ENCODE results near the gene CYB5D1. TPM values are rescaled to one million over a fixed set of nuclear protein-coding genes. Genes with fewer than 3 reads are reported as not detected.
A peak's percentile ranks its signal among the peaks of the same experiment; 100 is the strongest.

CYB5D1 gene
- total RNA-seq, 1 experiment from 2014 or later = 18.0 TPM

GRCh38 chr17:7888184-7888920 is 30.5 kb downstream of the CYB5D1 start, which contains the start of gene CHD3:
TSS of gene CHD3 (plus strand) at chr17:7888789. CDS start at chr17:7889001, 212 bp downstream.
- no peaks in the 10 kb centered on the region for H3K9me3 ChIP-seq (ENCODE audit: control insufficient read depth, low read depth, low read length)
- H2AK5ac ChIP-seq (ENCODE audit: insufficient read length, low read length) = no peak within 1 kb of the TSS
- no peak within 1 kb of the TSS for H4K91ac ChIP-seq (ENCODE audit: insufficient read length, low read depth, low read length)
- Mint-ChIP-seq H3K27ac (no peak within 1 kb of the TSS), H3K36me3 (ENCODE audit: insufficient read depth in 1 of 3, low read depth in 3 of 3) (peaks cover 0 to 15% (median 0%) of the 10 kb centered on the region in 3 experiments; a peak in 3 of 7 replicates), H3K9me3 (no peaks in the 10 kb centered on the region), H3K27me3 (ENCODE audit: low read depth) (no peaks in the 10 kb centered on the region; the same call in none of the 2 replicates), H3K4me1 (peaks cover 3 to 4% of the 10 kb centered on the region in 2 experiments), H3K4me3 (no peak within 1 kb of the TSS; a peak in 1 of 5 replicates)
- no peak within 1 kb of the TSS for H2BK12ac ChIP-seq (ENCODE audit: insufficient read length, low read depth, low read length)
- H3K9ac ChIP-seq (ENCODE audit: extremely low read depth, insufficient read length, low read length) = peak within 1 kb of the TSS; percentile 12
- no peak for TF ChIP-seq CTCF (conservative IDR thresholded peaks at IDR 0.05)
- no peaks in the 10 kb centered on the region; the same call in 1 of the 2 replicates for H3K27me3 ChIP-seq (ENCODE audit: insufficient read depth, low read length)
- H3T11ph ChIP-seq (ENCODE audit: low read length) = no peak within 1 kb of the TSS
- no peaks in the 10 kb centered on the region for H3K79me1 ChIP-seq (ENCODE audit: insufficient read depth, low read depth, low read length, poor library complexity, severe bottlenecking)
- no peak within 1 kb of the TSS for H3K4ac ChIP-seq (ENCODE audit: low read depth, low read length)
- H2BK120ac ChIP-seq (ENCODE audit: low read depth, low read length, poor library complexity, severe bottlenecking) = no peak within 1 kb of the TSS
- H2BK15ac ChIP-seq (ENCODE audit: low read depth, low read length) = no peak within 1 kb of the TSS
- no peaks in the 10 kb centered on the region for H3K4me1 ChIP-seq (ENCODE audit: insufficient read depth, low read length)
- H3K56ac ChIP-seq (ENCODE audit: insufficient read length, low read depth, low read length) = no peak within 1 kb of the TSS
- H2BK20ac ChIP-seq (ENCODE audit: low read depth, low read length, poor library complexity, severe bottlenecking) = no peak within 1 kb of the TSS
- H2AFZ ChIP-seq (ENCODE audit: low read length) = no peak within 1 kb of the TSS
- H3K23ac ChIP-seq (ENCODE audit: insufficient read length, low read depth, low read length) = no peak within 1 kb of the TSS
- H3K4me2 ChIP-seq (ENCODE audit: insufficient read depth, insufficient read length, low read length) = peak within 1 kb of the TSS; percentile 82
- H3K79me2 ChIP-seq (ENCODE audit: insufficient read depth, low read length) = no peaks in the 10 kb centered on the region
- H4K5ac ChIP-seq (ENCODE audit: insufficient read length, low read depth, low read length) = no peak within 1 kb of the TSS
- no peak within 1 kb of the TSS for H3K27ac ChIP-seq (ENCODE audit: insufficient read length, low read depth, low read length)
- no peaks in the 10 kb centered on the region for H4K20me1 ChIP-seq (ENCODE audit: control insufficient read depth, insufficient read depth, insufficient read length)
- no CpG with 5 or more reads among the region's 18 CpGs for WGBS (ENCODE audit: extremely low coverage, insufficient read length, low lambda C conversion rate)
- no peak within 1 kb of the TSS for H2BK5ac ChIP-seq (ENCODE audit: insufficient read length, low read length)
- H3K18ac ChIP-seq (ENCODE audit: insufficient read length, low read depth, low read length) = no peak within 1 kb of the TSS
- H4K8ac ChIP-seq (replicated peaks; ENCODE audit: insufficient read length, low read depth, low read length) = no peak within 1 kb of the TSS
- DNase-seq = peak; percentile 44
- H3K23me2 ChIP-seq (ENCODE audit: insufficient read length, low read depth, low read length, poor library complexity, severe bottlenecking) = peaks cover 28% of the 10 kb centered on the region
- peak within 1 kb of the TSS; percentile 64 for H3K14ac ChIP-seq (ENCODE audit: insufficient read depth, low read length)
